Endothelial cell of umbilical vein (primary cell): ENCODE results near the gene OTUD5. TPM values are rescaled to one million over a fixed set of nuclear protein-coding genes. Genes with fewer than 3 reads are reported as not detected.

Source experiments
- BruUV-seq: library from RNA; stranded (reverse); fragments of 400-500 nt; replicated peaks from 2 replicates; lab custom pipeline; 2021; lab: Mats Ljungman, UMichigan
- CTCF ChIA-PET: fragments of 300-600, 350-600 bp; sonication (Branson Sonifier 250); formaldehyde crosslinking; loops from one replicate; lab custom pipeline; 2021; ENCODE audit warnings: antibody characterized with exemption, inconsistent platforms; lab: Charles Lee
- POLR2A ChIA-PET: fragments of 300-600, 350-600 bp; sonication (Branson Sonifier 250); formaldehyde crosslinking; loops from one replicate; lab custom pipeline; 2021; ENCODE audit warnings: antibody characterized with exemption, inconsistent platforms; lab: Charles Lee
- DNase-seq: peaks from one replicate; pipeline ENCODE4 v3.0.0-alpha.2; 2011; ENCODE audit warnings: low read depth, low spot score
- FAIRE-seq: peaks from 2 replicates; lab custom pipeline; 2011; peaks lifted over from hg19 to GRCh38; lab: Jason Lieb, UNC
- H2AFZ ChIP-seq: 2 replicates; pipeline ENCODE4 v1.6.0; 2012; ENCODE audit warnings: low read depth, low read length, control low read depth, inconsistent platforms
- H3K27ac ChIP-seq: 2 replicates; pipeline ENCODE4 v1.5.1; 2011; ENCODE audit warnings: low read depth, mild to moderate bottlenecking, control low read depth, low read length, moderate library complexity; ENCODE audit not compliant: insufficient read depth
- H3K27me3 ChIP-seq, 2 experiments: 2 replicates each; pipeline versions ENCODE4 v1.6.0 to v1.6.1; 2011; ENCODE audit warnings: low read length in 2 of 2, mixed read lengths in 1 of 2; ENCODE audit not compliant: control insufficient read depth in 2 of 2, insufficient read depth in 2 of 2
- H3K36me3 ChIP-seq, 2 experiments: 2 replicates in 1 of 2; 3 replicates in 1 of 2; pipeline ENCODE4 v1.5.1; 2011; ENCODE audit warnings: low read length in 2 of 2, mild to moderate bottlenecking in 1 of 2, moderate library complexity in 1 of 2; ENCODE audit not compliant: control insufficient read depth in 2 of 2, insufficient read depth in 2 of 2; ENCODE audit errors: extremely low read depth in 1 of 2
- H3K4me1 ChIP-seq: 3 replicates; pipeline ENCODE4 v1.5.1; 2011; ENCODE audit warnings: mild to moderate bottlenecking, low read length; ENCODE audit not compliant: control insufficient read depth, insufficient read depth; ENCODE audit errors: extremely low read depth
- H3K4me2 ChIP-seq: 2 replicates; pipeline ENCODE4 v1.6.1; 2011; ENCODE audit warnings: low read length, control low read depth, mixed read lengths; ENCODE audit not compliant: insufficient read depth
- H3K4me3 ChIP-seq, 3 experiments: fragments of 200-600 bp in 1 of 3; sonication (generic), shearing (Covaris generic) in 1 of 3; replicated peaks in 1 of 3; 2 replicates each; pipeline ENCODE4 v1.5.1; 2011 to 2016; ENCODE audit warnings: control low read depth in 3 of 3, low read length in 3 of 3, mild to moderate bottlenecking in 2 of 3, inconsistent platforms in 1 of 3, low read depth in 1 of 3, moderate library complexity in 1 of 3; ENCODE audit not compliant: insufficient read depth in 1 of 3
- H3K79me2 ChIP-seq: 2 replicates; pipeline ENCODE4 v1.6.0; 2012; ENCODE audit warnings: low read length, inconsistent platforms; ENCODE audit not compliant: control insufficient read depth, insufficient read depth
- H3K9ac ChIP-seq: replicated peaks from 2 replicates; pipeline ENCODE3; 2011; ENCODE audit warnings: low read length, control low read depth; ENCODE audit not compliant: insufficient read depth; ENCODE audit errors: extremely low read depth
- H3K9me1 ChIP-seq: replicated peaks from 3 replicates; pipeline ENCODE4 v1.6.0; 2011; ENCODE audit warnings: mild to moderate bottlenecking, low read length; ENCODE audit not compliant: control insufficient read depth, insufficient read depth; ENCODE audit errors: extremely low read depth
- H3K9me3 ChIP-seq: replicated peaks from 2 replicates; pipeline ENCODE4 v1.5.1; 2012; ENCODE audit warnings: low read length, inconsistent platforms; ENCODE audit not compliant: control insufficient read depth, insufficient read depth
- H4K20me1 ChIP-seq: replicated peaks from 2 replicates; pipeline ENCODE3; 2011; ENCODE audit warnings: mild to moderate bottlenecking, low read length; ENCODE audit not compliant: control insufficient read depth, insufficient read depth; ENCODE audit errors: extremely low read depth
- EZH2 ChIP-seq: IDR thresholded peaks from 2 replicates; pipeline ENCODE4 v1.6.1; 2012; ENCODE audit warnings: borderline replicate concordance, low read depth, mild to moderate bottlenecking, moderate library complexity, low read length, inconsistent platforms; ENCODE audit not compliant: severe bottlenecking
- FOS ChIP-seq: IDR thresholded peaks from 2 replicates; pipeline ENCODE4 v1.6.1; 2011; ENCODE audit warnings: mild to moderate bottlenecking, low read length, moderate library complexity, borderline replicate concordance; ENCODE audit not compliant: insufficient read depth
- GATA2 ChIP-seq: IDR thresholded peaks from 2 replicates; pipeline ENCODE4 v1.7.0; 2011; ENCODE audit warnings: low read depth, mild to moderate bottlenecking, moderate library complexity, mixed read lengths, low read length; ENCODE audit not compliant: insufficient read length, insufficient read depth
- JUN ChIP-seq: IDR thresholded peaks from 2 replicates; pipeline ENCODE4 v1.6.1; 2011; ENCODE audit warnings: borderline replicate concordance, low read depth; ENCODE audit not compliant: insufficient read length, insufficient read depth
- MYC ChIP-seq: IDR thresholded peaks from one replicate; pipeline ENCODE4 v1.6.1; 2011; ENCODE audit warnings: mild to moderate bottlenecking, low read depth, low read length
- POLR2A ChIP-seq: IDR thresholded peaks from 2 replicates; pipeline ENCODE4 v1.6.1; 2012; ENCODE audit warnings: low read depth, mild to moderate bottlenecking, control low read depth, low read length
- POLR2AphosphoS5 ChIP-seq: IDR thresholded peaks from 2 replicates; pipeline ENCODE4 v1.6.1; 2012; ENCODE audit warnings: low read depth, mild to moderate bottlenecking, control low read depth, low read length, moderate library complexity; ENCODE audit not compliant: insufficient read depth
- dilution Hi-C: fragments of 300-500 bp; cut with MboI; formaldehyde crosslinking; loops from one replicate; pipeline ENCODE4 v1.15.0; 2019; ENCODE audit warnings: low sequenced_read_pairs; ENCODE audit not compliant: extremely low pct_ligation_motif_present
- intact Hi-C: fragments of 100-400 bp; cut with micrococcal nuclease; formaldehyde crosslinking; loops from one replicate; pipeline ENCODE4 v1.10.0; 2022
- polyA plus RNA-seq, 4 experiments: library from polyadenylated mRNA; depleted of rRNA in 3 of 4; stranded (reverse) in 3 of 4; unstranded in 1 of 4; fragments of >200 nt; gene quantifications; 2 replicates each; pipeline versions ENCODE4 v1.2.1 to v1.2.3, GENCODE V29; 2011 to 2012; ENCODE audit warnings: missing spikeins in 1 of 4
- total RNA-seq: library from RNA; stranded (reverse); gene quantifications from 2 replicates; pipeline ENCODE4 v1.2.3, GENCODE V29; 2021
- TF ChIP-seq, protein P1 (sequence below), 2 donors: IDR thresholded peaks; 1 replicate in 1 of 2; 2 replicates in 1 of 2; pipeline ENCODE4 v1.5.1; 2011; ENCODE audit warnings: low read length in 2 of 2, mild to moderate bottlenecking in 2 of 2, moderate library complexity in 2 of 2, control low read depth in 1 of 2, inconsistent platforms in 1 of 2, low read depth in 1 of 2; ENCODE audit not compliant: insufficient read depth in 1 of 2; ENCODE audit errors: extremely low read depth in 1 of 2
- TF ChIP-seq, protein P2 (sequence below): IDR thresholded peaks from 2 replicates; pipeline ENCODE4 v1.6.1; 2011; ENCODE audit not compliant: insufficient read depth, insufficient read length

OTUD5 gene
- total and polyA plus RNA-seq, 2 donors (not counting 3 experiments of a cell fraction or from before 2014, with no cell fraction given): 44.3 to 44.6 TPM

DNA sequence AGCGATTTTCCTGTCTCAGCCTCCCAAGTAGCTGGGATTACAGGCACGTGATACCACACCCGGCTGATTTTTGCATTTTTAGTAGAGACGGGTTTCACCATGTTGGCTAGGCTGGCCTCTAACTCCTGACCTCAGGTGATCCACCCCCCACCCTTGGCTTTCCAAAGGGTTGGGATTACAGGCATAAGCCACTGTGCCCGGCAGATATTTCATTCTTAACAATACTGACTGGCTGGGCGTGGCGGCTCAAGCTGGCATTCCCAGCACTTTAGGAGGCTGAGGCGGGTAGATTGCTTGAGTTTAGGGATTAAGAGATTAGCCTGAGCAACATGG, 58.4 kb downstream of the OTUD5 start:
- TF ChIP-seq POLR2A (no peak), FOS (no peak), JUN (no peak), EZH2 (no peak), GATA2 (no peak), POLR2AphosphoS5 (no peak), MYC (no peak)
- TF ChIP-seq, protein P1, sequence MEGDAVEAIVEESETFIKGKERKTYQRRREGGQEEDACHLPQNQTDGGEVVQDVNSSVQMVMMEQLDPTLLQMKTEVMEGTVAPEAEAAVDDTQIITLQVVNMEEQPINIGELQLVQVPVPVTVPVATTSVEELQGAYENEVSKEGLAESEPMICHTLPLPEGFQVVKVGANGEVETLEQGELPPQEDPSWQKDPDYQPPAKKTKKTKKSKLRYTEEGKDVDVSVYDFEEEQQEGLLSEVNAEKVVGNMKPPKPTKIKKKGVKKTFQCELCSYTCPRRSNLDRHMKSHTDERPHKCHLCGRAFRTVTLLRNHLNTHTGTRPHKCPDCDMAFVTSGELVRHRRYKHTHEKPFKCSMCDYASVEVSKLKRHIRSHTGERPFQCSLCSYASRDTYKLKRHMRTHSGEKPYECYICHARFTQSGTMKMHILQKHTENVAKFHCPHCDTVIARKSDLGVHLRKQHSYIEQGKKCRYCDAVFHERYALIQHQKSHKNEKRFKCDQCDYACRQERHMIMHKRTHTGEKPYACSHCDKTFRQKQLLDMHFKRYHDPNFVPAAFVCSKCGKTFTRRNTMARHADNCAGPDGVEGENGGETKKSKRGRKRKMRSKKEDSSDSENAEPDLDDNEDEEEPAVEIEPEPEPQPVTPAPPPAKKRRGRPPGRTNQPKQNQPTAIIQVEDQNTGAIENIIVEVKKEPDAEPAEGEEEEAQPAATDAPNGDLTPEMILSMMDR (IDR thresholded peaks at IDR 0.05; ENCODE audit: extremely low read depth in 1 of 2, insufficient read depth in 1 of 2, low read depth in 1 of 2, low read length in 2 of 2): no peak
- TF ChIP-seq, protein P2, sequence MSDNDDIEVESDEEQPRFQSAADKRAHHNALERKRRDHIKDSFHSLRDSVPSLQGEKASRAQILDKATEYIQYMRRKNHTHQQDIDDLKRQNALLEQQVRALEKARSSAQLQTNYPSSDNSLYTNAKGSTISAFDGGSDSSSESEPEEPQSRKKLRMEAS: no peak
- Histone ChIP-seq H3K27me3 (no peaks in the 10 kb centered on the region), H4K20me1 (no peaks in the 10 kb centered on the region), H3K36me3 (peaks cover 0 to 6% of the 10 kb centered on the region in 2 experiments), H3K4me3 (no peak overlapping the region), H3K9me1 (no peaks in the 10 kb centered on the region), H3K9me3 (no peaks in the 10 kb centered on the region), H3K4me1 (peaks cover 6% of the 10 kb centered on the region), H2AFZ (no peak overlapping the region), H3K27ac (no peak overlapping the region), H3K4me2 (no peak overlapping the region), H3K79me2 (peaks cover 19% of the 10 kb centered on the region), H3K9ac (no peak overlapping the region)
- dilution Hi-C loops (no loop called here), intact Hi-C loops (loop anchor here (10.0 kb wide), 1 partner anchor 366 kb away; the partner anchor contains the start of genes FOXP3 and PPP1R3F)
- FAIRE-seq: no peak
- CTCF ChIA-PET: no interaction called here
- BruUV-seq: no TSS peak
- POLR2A ChIA-PET: no interaction called here
- DNase-seq: no peak
